Measurements from ENCODE around the gene ARHGEF40. TPM values are rescaled to one million over a fixed set of nuclear protein-coding genes. Genes with fewer than 3 reads are reported as not detected.

ARHGEF40 gene
- total and polyA plus RNA-seq, 7 donors = 12.5 to 48.5 (median 17.5) TPM

DNA sequence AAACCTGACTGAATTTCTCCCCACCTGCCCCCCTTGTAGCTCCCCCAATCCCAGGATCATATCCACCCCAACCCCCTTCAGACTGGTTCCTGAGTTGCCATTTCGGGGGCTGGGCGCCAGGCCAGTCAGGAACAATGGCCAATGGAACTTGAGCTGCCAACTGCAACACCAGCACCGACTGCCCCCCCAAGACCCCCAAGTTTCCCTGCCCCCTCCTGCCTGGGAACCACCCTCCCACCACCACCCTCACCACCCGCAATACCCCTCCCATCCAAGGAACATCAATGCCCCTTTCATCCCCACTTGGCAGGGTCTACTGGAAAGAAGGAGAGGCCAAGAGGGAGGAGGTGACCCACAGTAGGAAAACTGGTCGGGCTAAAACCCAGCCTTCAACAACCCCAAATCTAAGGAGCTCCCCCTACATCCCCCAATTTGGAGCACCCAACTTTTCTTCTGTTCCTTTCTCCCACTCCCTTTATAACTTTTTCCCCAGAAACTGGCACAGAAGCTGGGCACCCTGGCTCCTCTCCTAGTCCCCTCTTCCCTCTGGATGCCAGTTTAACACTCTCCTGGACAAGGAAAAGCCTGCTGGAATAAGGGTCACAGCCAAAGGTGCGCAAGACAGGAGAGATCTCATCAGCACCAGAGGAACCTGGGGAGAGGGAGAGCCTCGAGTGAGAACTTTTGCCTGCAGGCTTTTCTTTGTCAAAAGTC lies 43.7 kb upstream of the ARHGEF40 start:
- TF ChIP-seq EP300 (IDR thresholded peaks at IDR 0.05) = no peak
- no peak for TF ChIP-seq POLR2AphosphoS5 (IDR thresholded peaks at IDR 0.05)
- TF ChIP-seq, protein P1, sequence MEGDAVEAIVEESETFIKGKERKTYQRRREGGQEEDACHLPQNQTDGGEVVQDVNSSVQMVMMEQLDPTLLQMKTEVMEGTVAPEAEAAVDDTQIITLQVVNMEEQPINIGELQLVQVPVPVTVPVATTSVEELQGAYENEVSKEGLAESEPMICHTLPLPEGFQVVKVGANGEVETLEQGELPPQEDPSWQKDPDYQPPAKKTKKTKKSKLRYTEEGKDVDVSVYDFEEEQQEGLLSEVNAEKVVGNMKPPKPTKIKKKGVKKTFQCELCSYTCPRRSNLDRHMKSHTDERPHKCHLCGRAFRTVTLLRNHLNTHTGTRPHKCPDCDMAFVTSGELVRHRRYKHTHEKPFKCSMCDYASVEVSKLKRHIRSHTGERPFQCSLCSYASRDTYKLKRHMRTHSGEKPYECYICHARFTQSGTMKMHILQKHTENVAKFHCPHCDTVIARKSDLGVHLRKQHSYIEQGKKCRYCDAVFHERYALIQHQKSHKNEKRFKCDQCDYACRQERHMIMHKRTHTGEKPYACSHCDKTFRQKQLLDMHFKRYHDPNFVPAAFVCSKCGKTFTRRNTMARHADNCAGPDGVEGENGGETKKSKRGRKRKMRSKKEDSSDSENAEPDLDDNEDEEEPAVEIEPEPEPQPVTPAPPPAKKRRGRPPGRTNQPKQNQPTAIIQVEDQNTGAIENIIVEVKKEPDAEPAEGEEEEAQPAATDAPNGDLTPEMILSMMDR (IDR thresholded peaks at IDR 0.05) = no peak
- TF ChIP-seq POLR2A (IDR thresholded peaks at IDR 0.05) = no peak
- no peaks in the 10 kb centered on the region for H3K27me3 ChIP-seq
- H3K9me3 ChIP-seq = no peaks in the 10 kb centered on the region
- H3K4me3 ChIP-seq = peak overlapping the region in 3 of 4 donors; percentile 84 to 91 (median 85)
- peak overlapping the region; percentile 93 to 95 (median 93) for H3K27ac ChIP-seq
- DNase-seq = peak; percentile 82
- H3K36me3 ChIP-seq = peaks cover 4 to 14% (median 5%) of the 10 kb centered on the region in 4 donors
- intact Hi-C loops (cut with DNase I) = no loop called here
- H3K4me1 ChIP-seq = peaks cover 0 to 42% (median 35%) of the 10 kb centered on the region in 4 donors
- WGBS, 2 donors = 83 to 84% methylated on average over 7 of the region's 7 CpGs

DNA sequence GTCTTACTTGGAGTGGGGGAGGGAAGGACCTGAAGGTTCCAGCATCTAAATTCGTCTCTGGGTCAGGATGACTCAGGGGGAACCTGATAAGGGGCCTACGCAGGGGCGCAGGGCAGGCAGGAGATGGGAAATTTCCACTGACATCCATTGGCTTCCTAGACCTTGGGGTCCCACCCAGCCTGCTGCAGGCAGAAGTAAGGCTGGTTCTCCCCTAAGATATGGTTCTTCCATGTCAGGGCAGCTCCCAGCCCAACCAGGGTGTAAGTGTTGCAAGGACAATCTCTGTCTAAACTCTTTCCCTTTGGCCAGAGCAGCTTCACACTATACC lies 43.2 kb upstream of the ARHGEF40 start:
- TF ChIP-seq POLR2AphosphoS5 (IDR thresholded peaks at IDR 0.05) = no peak
- TF ChIP-seq POLR2A (IDR thresholded peaks at IDR 0.05) = no peak
- TF ChIP-seq EP300 (IDR thresholded peaks at IDR 0.05) = no peak
- Histone ChIP-seq H3K36me3 (peaks cover under 1 to 8% (median 3%) of the 10 kb centered on the region in 4 donors), H3K27me3 (no peaks in the 10 kb centered on the region), H3K4me1 (peaks cover 0 to 40% (median 33%) of the 10 kb centered on the region in 4 donors), H3K9me3 (no peaks in the 10 kb centered on the region), H3K4me3 (no peak overlapping the region), H3K27ac (peak overlapping the region; percentile 93 to 95 (median 93))
- 73 to 82% methylated on average over 3 of the region's 3 CpGs for WGBS, 2 donors
- intact Hi-C loops (cut with DNase I) = no loop called here
- no peak for DNase-seq

DNA sequence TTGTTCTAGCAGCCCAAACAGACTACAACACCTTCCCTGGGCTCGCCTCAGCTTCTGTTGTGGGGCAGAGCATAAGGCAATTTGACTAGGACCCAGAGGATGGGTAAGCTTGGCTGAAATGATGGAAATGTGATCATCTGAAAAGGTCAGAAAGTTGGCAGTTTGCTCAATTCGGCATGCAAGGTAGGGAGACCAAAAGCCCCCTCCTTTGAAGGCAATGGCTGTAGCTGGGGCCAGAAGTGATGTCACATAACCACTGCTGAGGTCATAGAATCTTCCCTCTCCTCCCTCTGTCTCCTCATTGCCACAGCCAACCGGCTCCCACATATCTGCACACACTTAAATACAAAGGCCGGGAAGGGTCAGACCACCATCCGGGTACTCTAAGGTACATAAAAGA lies 40.2 kb upstream of the ARHGEF40 start, which contains the start of gene TPPP2:
Gene TPPP2 (plus strand): TSS at position 301 of the 400 bp plus-strand sequence. CDS start 365 bp downstream, outside the sequence.
- Histone ChIP-seq H3K4me1 (peaks cover 0 to 19% (median 14%) of the 10 kb centered on the region in 4 donors), H3K9me3 (no peaks in the 10 kb centered on the region), H3K27ac (no peak within 1 kb of the TSS), H3K27me3 (no peaks in the 10 kb centered on the region), H3K36me3 (no peaks in the 10 kb centered on the region), H3K4me3 (no peak within 1 kb of the TSS)
- 94% methylated on average over 5 of the region's 5 CpGs for WGBS, 2 donors
- DNase-seq = no peak
- intact Hi-C loops (cut with DNase I) = no loop called here
- TF ChIP-seq EP300 (IDR thresholded peaks at IDR 0.05) (no peak), POLR2AphosphoS5 (IDR thresholded peaks at IDR 0.05) (no peak), POLR2A (IDR thresholded peaks at IDR 0.05) (no peak)
- TF ChIP-seq, protein P1 (IDR thresholded peaks at IDR 0.05) = no peak

DNA sequence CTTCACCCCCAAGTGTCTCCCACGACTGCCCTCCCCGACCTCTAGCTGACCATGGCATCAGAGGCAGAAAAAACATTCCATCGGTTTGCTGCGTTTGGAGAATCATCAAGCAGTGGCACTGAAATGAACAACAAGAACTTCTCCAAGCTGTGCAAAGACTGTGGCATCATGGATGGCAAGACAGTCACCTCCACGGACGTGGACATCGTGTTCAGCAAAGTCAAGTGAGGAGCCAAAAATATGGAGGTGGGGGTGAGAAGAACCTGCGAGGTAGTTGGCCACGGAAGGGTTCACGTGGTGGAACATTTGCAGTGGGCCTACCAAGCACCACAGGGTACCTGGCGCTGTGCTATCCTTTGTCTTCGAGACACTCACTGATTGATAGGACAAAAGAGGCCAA lies 39.6 kb upstream of the ARHGEF40 start:
- no peak for DNase-seq
- H3K27me3 ChIP-seq = no peaks in the 10 kb centered on the region
- TF ChIP-seq POLR2A (IDR thresholded peaks at IDR 0.05) (no peak), POLR2AphosphoS5 (IDR thresholded peaks at IDR 0.05) (no peak), EP300 (IDR thresholded peaks at IDR 0.05) (no peak)
- TF ChIP-seq, protein P1 (IDR thresholded peaks at IDR 0.05) = no peak
- no peaks in the 10 kb centered on the region for H3K36me3 ChIP-seq
- H3K9me3 ChIP-seq = no peaks in the 10 kb centered on the region
- H3K27ac ChIP-seq = no peak overlapping the region
- H3K4me1 ChIP-seq = peaks cover 0 to 16% (median 13%) of the 10 kb centered on the region in 4 donors
- intact Hi-C loops (cut with DNase I) = no loop called here
- no peak overlapping the region for H3K4me3 ChIP-seq
- 92 to 94% methylated on average over 12 of the region's 12 CpGs for WGBS, 2 donors

DNA sequence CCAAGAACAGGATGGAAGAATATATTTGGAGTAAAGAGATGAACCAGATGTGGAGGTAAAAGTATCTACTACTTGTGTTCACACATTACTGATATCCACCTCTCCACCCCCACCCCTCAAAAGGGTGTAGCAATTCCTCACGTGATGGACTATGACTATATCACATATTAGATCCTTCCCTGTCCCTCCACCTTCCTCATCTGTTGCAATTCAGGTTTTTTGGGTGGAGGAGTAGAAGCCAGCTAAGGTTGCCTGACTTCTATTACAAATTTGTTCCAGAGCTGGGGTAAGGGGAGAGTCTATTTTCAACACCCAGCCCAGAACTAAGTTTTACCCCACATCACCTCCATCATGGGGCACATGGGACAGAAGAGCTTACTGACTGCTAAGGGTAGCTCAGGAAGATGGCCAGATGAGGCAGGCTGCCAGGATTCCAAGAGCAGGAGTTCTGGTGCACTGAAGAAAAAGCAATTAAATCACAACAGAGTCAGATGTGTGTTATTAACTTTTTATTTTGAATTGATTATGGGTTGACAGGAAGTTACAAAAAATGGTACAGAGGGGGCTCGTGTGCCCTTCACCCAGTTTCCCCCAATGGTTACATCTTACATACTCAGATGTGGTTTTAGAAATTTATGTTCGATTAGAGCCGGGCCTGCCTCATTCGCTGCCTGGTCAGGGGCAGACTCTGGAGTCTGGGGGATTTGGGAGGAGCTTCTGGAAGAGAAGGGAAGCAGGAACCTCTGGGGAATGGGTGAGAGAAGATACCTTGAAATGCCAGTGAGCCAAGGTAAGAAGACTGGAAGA lies 37.6 kb upstream of the ARHGEF40 start:
- no peak overlapping the region for H3K27ac ChIP-seq
- no peaks in the 10 kb centered on the region for H3K9me3 ChIP-seq
- H3K4me3 ChIP-seq = no peak overlapping the region
- no peaks in the 10 kb centered on the region for H3K27me3 ChIP-seq
- no peak for DNase-seq
- H3K4me1 ChIP-seq = no peaks in the 10 kb centered on the region
- 82 to 85% methylated on average over 5 of the region's 5 CpGs for WGBS, 2 donors
- intact Hi-C loops (cut with DNase I) = no loop called here
- TF ChIP-seq POLR2A (IDR thresholded peaks at IDR 0.05) (no peak), POLR2AphosphoS5 (IDR thresholded peaks at IDR 0.05) (no peak), EP300 (IDR thresholded peaks at IDR 0.05) (no peak)
- TF ChIP-seq, protein P1 (IDR thresholded peaks at IDR 0.05) = no peak
- H3K36me3 ChIP-seq = no peaks in the 10 kb centered on the region
